Activated gamma-delta T cell (primary cell): ENCODE measurements around the gene MAP3K7CL.

Source experiments
- DNase-seq: peaks from one replicate; lab custom pipeline; 2025; lab: John Stamatoyannopoulos, UW
- total RNA-seq, 2 donors: gene quantifications; one replicate each; lab custom pipeline; 2026; lab: John Stamatoyannopoulos, UW

MAP3K7CL gene, protein sequence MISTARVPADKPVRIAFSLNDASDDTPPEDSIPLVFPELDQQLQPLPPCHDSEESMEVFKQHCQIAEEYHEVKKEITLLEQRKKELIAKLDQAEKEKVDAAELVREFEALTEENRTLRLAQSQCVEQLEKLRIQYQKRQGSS
- 5.8 to 7.3 reads per million in 2 donors for total RNA-seq

DNA sequence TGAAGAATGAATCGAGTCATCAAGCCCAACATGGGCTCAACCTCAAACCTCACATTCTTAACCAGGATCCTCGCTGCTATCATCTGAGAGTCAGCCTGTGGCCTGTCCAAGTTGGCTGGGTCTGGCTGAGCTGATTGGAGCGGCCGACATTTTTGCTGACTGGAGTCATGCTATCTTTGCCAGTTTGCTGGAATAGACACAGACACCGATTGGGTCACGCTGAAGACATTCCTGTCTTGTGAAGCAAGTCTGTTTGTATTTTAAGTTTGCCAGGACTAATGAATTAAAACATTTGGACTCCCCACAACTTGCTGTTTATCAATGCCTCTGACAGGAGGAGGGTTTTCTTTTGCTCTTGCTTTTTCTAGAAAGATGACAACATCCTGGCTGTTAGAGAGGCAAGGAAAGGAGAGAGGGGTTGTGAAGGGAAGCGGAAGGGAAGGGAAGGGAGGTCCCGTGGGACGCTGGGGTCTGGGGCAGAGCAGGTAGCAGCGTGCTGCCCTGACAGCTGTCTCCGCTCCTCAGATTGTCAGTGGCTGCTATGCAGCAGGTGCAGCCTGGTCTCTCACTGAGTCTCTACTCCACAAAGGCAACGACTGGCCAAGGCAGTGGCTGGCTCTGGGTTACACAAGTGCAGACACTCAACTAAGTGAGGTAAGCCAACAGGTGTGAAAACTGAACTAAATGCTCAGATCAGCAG is at the start of gene MAP3K7CL:
MAP3K7CL (plus strand) TSS at position 375 of the 700 bp plus-strand sequence. CDS start 2,701 bp downstream, outside the sequence.
- DNase-seq, result no peak

DNA sequence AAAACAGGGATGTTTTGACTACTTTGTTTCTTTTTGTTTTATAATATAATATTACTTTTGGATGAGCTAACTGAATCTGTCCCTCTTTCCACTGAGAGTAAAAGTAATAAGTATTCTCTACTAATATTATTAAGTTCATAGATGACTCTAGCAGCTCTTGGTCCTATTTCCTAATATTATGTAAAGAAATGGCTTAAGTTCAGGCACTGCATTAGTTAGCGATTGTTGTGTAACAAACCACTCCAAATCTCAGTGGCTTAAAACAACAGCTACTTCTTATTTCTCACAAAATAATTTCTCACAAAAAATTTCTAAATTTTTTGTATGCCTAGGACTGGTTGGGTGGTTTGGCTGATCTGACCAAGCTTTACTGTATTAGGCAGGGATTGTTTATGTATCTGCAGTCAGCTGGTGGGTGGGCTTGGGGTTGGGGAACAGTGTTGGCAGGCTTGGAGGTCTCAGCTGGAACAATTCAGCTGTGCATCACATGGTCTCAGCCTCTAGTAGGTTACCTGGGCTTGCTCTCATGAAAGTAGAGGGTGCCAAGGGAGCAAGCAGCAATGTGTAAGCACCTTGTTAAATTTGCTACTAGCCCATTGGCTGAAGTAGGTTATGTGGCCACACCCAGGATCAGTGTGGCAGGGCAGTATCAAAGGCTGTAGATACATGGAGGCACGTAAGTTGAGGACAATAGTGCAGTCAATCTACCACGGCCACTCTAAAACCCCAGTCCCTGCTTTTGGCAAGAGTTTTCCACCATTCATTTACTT is 48.2 kb upstream of the MAP3K7CL start:
- no peak for DNase-seq

DNA sequence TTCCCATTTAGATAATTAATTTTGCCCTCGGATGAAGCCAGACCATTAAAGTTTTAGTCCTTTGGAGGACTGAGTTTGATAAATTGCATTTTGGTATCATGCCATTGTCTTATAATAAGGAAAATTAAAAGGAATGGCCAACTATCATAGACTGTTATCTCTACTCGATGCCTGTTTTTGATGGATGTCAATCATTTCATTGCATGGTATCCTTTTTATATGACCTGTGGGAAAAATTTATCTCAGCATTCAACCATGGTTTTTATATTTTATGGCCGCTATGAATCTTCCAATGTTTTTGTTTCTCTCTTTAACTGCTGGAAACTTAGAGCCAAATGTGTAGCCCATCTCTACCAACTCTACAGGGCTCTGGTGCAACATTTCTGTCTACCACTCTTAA is 47.1 kb upstream of the MAP3K7CL start:
- DNase-seq, result no peak

DNA sequence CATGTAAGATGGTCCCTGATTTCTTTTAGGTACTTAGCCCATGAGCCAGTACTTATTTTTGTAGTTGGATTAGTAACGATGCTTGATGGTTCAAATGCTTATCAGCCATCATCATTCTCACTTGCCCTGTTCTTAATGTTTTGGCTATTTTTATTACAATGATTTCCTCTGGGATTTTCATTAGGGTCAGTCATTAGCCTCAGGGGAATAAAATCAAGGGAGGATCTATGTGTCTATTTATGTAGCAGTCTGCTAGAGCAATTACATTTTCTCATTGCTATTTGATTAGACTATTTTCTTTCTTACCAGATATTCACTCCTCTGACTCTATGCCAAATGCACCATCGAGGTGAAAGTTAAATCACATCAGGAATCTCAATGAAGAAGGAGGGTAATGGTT is 46.1 kb upstream of the MAP3K7CL start:
- DNase-seq, result no peak

DNA sequence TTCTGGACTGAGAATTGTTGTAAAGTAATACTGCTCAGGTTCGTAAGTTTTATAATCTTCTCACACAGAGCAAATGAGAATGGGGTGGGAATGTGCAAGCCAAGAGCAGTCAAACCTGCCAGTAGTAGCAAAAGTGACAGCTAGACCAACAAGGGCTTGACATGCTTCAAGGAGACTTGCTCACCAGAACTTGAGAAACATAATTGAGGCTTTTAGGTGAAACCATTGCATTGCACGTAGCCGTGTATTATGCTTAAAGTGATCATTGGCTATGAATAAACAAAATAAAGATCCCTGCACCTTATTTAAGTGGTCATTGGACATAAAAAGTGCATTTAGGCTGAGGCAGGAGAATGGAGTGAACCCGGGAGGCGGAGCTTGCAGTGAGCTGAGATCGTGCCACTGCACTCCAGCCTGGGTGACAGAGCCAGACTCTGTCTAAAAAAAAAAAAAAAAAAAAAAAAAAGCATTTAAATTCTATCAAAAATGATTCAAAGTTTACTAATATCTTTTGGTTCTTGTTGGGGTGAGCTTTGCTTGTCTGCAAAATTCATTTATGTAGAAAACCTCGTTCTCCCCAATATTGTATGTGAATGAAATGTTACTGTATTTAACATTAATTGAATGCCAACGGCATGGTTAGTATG is 45.2 kb upstream of the MAP3K7CL start:
- no peak for DNase-seq

DNA sequence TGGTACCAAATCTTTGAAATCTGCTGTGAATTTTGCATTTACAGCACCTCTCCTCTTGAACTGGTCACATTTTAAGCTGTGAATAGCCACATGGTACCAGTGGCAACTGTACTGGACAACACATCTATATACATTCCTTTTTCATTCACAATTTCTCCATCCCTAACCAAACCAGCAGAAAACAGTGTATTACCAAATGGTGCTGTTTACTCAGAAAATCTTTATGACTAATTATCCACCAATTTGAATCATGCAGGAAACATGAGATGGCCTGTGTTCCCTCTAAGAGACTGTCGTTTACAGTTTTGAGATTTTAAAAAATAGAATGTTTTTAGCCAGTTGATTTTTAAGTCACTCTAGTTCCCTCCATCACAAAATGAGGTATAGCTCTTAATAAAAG is 39.4 kb upstream of the MAP3K7CL start:
- DNase-seq, result no peak

DNA sequence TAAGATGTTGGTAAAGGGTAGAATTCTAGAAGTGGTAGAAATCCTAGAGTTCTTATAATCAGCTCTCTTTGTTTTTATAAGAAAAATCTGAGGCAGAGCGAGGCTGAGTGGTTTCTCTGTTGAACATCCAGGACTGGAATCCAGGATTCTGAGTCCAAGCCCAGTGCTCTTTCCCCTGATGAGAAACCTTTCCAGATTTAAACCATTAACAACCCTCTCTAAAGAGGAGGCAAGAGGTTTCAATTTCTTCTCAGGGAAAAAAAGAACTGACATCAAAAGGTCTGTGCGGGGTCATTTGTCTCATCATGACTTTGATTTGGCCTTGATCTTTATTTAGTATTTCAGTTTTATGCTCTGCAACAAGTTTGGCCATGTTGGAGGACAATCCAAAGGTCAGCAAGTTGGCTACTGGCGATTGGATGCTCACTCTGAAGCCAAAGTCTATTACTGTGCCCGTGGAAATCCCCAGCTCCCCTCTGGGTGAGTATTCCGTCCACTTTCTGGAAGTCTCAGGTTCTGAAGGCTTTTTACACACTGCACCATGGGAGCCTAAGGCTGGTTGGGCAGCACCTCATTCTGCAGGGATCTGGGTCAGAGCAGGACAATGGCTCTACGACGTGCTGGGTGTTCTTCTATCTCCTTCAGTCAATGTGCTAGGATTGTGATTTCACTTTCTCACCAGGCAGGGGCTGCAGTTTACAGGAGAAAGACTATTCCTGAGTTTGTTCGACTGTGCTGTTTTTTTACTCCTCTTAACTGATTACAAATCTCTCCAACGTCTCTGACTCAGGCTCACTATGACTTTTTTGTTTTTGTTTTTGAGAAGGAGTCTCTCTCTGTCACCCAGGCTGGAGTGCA is 38.1 kb upstream of the MAP3K7CL start:
- DNase-seq, result no peak

DNA sequence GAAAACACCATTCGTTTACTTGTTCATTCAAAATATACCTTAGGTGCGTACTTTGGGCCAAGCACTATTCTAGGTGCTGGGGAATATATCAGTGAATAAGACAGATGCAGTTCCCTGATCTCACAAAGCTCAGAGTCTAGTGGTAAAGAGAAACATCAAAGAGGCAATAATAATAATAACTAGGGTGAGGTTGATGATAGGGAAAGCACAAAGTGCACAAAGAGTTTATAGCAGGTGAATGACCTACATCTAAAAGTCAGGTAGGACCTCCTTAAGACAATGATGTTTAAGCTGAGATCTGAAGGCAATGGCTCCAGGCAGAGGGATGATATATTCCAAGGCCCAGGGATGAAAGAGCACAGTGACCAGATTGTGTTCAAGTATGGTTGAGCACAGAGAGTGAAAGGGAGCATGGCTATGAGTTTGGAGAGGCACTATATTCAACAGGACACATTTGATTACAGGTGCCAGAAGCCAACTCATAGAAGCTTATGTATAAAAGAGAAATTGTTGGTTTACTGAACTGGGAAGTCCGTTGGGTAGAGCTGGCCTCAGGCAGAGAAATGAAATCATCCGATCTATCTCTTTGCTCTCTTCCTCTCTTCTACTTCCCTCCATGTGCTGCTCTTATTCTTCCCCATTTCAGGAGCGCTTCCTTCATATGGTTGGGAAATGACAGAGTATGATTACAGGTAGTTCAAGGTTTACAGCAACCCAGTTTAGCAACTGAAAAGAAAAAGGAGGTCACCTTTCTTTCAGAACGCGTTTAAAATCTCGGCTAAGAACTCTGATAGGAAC is 34.0 kb upstream of the MAP3K7CL start:
- no peak for DNase-seq

DNA sequence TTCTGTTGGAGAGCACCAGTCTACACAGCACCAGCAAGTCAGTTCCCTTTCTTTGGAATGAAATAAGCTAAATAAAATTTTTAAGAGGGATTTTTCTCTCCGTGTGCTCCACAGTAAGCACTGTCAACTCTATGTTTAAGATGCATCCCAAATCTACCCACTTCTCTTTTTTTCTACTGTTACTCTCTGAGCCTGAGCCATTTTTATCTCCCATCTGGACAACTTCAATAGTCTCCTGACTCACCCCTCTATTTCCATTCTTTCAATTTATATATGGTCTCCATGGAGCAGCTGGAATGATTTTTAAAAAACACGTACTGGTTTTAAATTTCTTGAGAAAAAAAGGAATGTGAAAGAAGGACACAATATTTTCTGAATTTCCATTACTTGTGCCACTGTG is 32.3 kb upstream of the MAP3K7CL start:
- no peak for DNase-seq

DNA sequence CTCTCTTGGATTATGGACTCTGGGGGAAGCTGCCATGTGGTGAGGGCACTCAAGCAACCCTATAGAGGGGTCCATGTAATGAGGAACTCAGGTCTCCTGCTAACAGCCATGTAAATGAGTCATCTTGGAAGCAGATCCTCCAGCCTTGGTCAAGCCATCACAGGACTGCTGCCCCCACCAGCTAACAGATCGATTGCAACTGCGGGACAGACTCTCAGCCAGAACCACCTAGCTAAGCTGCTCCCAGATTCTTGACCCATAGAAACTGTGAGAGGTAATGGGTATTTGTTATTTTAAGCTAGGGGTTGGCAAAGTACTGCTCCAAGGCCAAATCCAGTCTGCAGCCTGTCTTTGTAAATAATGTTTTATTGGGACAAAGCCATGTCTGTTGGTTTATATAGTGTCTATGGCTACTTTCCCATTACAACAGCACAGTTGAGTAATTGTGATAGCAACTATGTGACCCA is 27.6 kb upstream of the MAP3K7CL start:
- DNase-seq, result no peak

DNA sequence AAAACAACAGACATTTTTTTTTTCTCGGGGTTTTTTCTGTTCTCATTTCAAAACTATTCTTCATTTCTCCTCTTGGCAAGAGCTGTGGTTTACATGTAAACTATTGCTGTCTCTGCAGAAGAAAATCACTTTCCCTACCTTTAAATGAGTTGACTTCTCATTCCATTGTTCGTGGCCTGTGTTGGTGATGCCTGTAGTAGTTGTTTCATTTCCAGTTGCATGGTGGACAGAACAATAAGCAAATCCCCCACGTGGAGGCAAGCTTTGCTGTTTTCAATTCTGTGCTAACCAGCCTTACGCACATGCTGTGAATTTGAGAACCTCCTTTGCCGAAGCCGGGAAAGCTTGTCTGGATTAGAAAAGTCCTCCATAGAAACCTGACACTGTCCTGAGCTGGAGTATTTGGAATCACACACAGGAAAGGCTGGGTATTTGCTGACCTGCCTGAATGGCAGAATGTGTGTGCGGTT is 26.2 kb upstream of the MAP3K7CL start:
- no peak for DNase-seq

DNA sequence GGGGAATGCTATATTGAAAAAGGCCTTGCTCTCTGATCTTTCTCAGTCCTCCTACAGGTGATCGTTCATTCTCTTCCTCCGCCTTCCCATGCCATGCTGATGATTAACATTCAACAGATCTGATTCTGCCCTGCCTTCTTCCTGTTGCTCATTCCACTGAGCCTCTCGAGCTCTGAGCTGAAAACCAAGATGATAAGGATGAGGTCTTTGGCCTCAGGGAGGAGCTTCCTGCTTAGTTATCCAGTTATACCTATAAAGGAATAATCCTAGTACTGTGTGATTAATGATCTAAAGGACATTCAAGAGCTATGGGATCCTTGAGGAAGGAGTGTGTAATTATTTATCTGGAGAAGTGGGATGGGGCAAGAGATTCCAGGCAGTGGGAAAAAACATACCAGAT is 25.2 kb upstream of the MAP3K7CL start:
- no peak for DNase-seq

DNA sequence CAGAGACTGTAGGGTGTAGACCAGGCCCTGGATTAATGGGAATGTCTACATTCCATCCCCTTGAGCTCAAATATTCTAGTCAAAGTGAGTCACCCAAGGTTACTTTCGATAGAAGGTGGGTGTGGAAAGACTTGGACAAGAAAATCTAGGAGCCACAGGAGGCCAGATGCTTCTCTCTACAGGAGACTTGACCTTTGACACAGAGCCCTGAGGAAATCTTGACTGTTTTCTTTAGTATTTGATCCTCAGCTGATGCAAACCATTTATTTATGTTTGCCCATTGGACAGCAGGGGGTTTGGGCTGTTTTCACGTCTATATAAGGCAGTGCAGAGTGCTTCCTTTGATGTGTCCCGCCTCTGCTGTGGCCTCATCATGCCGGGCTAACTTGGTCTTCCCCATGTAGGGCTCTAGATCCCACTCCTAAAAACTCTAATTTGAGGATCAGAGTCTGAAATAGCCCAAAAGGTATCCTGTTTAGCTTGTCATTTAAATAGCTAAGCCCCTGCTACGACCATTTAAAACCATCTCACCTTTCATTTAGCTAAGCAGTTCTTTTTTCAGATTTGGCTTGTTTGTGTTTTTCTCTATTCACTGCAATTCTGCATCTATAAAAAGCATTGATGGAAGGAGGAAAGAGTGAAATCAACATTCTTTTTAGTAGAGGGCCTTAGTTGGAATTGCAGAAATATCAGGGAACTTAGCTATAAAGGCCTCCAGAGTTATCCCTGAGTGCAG is 15.5 kb upstream of the MAP3K7CL start:
- DNase-seq, result no peak

DNA sequence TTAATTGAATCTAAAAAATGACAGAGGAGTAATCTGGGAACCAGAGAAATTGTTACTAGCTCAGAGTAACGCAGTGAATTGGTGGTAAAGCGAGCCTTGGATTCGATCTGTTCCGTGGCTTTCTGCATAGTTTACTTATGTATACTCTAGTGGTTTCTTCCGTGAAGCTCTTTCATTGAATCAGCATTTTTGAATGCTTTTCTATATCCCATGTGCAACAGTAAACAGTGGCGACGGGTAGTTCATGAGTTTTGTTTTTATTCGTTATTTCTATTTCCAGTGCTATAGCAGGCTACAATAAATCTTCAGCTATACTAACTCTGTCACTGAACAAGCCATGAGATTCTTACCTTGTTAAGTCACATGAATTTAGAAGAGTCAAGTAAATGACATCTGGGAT is 14.5 kb upstream of the MAP3K7CL start:
- DNase-seq, result no peak

DNA sequence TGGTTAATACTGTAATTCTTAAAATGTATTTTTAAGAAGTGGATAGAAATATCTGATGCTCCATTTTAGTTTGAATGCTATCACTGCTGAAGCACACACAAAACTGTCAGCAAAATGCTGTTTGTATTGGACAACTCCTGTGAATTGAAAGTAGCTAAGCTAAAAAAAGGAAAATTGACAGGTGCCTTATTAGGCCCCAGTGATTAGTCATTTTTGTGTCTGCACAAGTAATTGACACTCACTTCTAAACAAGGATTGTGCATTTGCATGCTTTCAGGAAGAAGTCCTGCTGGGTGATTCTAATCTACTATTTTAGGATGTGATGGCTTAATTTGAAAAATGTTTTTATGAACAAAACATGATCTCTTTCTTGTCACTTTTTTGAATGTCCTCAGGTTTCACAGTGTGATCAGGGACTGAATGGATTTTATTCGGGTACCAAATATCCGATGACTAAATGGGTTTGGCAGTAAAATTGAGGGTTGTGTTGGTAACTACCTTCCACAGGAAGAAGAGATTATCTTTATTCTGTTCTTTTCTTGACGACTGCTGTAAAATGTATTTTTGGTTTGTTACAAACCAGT is 13.0 kb upstream of the MAP3K7CL start:
- DNase-seq, result no peak

DNA sequence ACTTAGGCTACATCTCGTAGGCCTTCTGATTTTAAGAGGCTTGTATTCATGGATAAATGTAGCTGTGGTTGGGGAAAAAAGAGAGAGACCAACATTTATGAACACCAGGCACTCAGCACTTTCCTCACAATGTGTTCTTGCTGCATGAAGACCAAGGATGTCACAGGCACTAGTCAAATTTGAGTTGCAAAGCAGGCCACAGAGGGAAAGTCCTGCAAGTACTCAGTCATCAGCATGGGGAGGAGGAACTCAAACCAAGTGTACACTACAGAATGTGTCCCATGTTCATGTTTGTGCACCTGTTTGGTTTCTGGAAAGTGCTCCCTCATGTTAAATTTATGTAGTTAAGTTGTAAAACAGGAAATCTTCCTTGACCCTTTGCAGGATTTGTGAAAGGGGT is 8.7 kb upstream of the MAP3K7CL start:
- no peak for DNase-seq

DNA sequence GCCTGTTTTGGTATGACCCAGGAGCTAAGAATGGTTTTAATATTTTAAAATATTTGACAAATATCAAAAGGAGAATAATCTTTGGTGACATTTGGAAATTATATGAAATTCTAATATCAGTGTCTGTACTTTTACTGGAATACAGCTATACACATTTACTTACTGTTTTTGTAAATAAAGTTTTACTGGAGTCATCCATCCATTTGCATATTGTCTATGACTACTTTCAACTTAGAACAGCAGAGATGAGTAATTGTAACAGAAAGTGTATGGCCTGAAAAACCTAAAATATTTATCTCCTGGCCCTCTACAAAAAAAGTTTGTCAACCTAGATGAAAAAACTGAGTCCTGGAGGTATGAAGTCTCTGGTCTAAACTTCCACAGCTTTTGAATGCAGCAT is 5.8 kb upstream of the MAP3K7CL start:
- no peak for DNase-seq

DNA sequence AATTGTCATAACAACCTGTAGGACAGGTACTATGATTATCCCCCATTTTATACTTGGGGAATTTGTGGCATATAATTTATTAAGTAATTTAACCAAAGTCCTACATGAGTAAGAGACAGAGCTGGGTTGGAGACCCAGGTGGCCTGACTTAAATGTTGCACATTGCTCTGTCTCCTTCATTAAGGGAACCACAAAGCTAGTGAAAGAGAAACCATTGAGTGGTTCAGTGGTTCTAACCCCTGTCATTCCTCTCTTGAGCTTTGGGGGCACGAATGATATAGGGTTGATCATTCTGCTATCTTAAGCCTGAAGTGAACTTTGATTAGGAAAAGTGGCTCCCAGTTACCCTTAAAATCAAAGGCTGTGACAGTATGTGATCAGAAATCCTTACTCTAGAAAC is 5.3 kb upstream of the MAP3K7CL start:
- no peak for DNase-seq

DNA sequence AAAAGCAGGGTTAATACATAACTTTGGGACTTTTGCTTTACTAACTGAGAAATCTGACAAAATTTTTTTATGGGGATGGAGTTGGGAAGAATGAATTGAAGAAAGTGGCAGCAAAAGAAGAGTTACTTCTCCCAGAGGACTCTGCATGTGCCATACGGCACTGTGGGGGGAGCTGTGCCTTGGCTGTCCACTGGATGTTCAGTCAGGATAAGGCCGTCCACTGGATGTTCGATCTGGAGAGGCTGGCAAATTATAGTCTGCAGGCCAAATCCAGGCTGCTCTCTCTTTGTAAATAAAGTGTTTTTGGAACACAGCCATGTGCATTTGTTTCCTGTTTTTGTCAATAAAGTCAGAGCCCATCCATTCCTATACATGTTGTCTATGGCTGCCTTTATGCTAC is 4.5 kb upstream of the MAP3K7CL start:
- DNase-seq, result no peak

DNA sequence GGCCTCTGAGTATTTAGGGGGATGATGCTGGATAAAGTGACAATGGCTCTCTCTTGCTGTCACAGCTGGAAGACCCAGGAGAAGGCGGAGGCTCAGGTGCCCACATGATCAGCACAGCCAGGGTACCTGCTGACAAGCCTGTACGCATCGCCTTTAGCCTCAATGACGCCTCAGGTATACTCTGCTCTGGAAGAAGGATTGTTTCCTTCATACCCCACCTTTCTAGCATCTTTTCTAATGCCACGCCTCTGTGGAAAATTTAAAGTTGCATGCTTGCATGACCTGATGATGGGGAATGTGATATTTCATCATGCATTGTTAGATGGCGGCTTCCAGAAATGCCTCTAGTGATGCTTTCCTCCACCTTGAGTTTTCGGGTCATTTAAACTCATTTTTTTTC is 2.8 kb downstream of the MAP3K7CL start:
- DNase-seq, result no peak
